ENCODE data around the gene PPP1R13B.

The PPP1R13B gene

GRCh38 chr14:103729496-103730448 lies 117.6 kb downstream of the PPP1R13B start:
- no peak for TF ChIP-seq CTCF (IDR thresholded peaks at IDR 0.05; ENCODE audit: low read depth, low read length, missing control alignments)
- no peak for DNase-seq (ENCODE audit: low read depth)
- H3K4me3 ChIP-seq (ENCODE audit: low read depth, low read length) = no peak overlapping the region

DNA sequence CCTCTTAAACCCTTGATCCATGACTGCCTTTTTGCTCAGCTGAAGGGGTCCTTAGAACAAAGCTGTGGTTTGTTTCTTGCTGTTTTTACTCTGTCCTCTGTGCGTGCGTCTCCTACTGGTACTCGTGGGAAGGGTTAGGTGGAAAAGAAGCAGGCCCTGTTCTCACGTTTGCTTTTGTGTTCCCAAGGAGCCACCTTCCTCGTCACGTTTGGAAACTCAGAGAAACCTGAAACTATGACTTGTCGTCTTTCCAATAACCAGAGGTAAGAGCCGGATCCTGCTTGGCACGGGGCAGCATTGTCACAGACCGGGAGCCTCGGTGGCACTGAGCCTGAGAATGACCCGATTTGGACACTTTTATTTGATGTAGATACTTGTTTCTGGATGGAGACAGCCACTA lies 118.7 kb downstream of the PPP1R13B start:
- no peak for DNase-seq (ENCODE audit: low read depth)

DNA sequence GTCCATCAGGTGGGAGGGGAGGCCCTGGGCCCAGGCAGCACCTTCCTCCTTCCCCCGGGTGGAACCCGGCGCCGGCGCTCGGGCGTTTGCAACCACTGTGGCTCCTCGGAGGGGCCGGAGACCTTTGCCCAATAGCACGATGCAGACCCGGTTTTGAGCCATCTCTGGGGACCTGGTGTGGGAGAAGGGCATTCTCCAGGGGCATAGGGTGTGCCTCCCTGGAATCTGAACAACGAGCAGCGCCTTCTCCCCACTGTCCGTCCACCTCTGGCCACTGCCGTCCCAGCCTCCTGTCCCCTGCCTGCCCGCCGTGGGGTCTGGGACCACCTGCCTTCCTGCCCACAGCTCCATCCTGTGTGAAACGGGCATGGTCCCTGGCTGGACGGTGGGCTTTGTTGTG lies 119.2 kb downstream of the PPP1R13B start:
- no peak for DNase-seq (ENCODE audit: low read depth)
- no peak overlapping the region for H3K4me3 ChIP-seq (ENCODE audit: low read depth, low read length)
- no peak for TF ChIP-seq CTCF (IDR thresholded peaks at IDR 0.05; ENCODE audit: low read depth, low read length, missing control alignments)

More for the DNA sequence above, 118.7 kb downstream of the PPP1R13B start:
- no peak for TF ChIP-seq CTCF (IDR thresholded peaks at IDR 0.05; ENCODE audit: low read depth, low read length, missing control alignments)
- no peak overlapping the region for H3K4me3 ChIP-seq (ENCODE audit: low read depth, low read length)

DNA sequence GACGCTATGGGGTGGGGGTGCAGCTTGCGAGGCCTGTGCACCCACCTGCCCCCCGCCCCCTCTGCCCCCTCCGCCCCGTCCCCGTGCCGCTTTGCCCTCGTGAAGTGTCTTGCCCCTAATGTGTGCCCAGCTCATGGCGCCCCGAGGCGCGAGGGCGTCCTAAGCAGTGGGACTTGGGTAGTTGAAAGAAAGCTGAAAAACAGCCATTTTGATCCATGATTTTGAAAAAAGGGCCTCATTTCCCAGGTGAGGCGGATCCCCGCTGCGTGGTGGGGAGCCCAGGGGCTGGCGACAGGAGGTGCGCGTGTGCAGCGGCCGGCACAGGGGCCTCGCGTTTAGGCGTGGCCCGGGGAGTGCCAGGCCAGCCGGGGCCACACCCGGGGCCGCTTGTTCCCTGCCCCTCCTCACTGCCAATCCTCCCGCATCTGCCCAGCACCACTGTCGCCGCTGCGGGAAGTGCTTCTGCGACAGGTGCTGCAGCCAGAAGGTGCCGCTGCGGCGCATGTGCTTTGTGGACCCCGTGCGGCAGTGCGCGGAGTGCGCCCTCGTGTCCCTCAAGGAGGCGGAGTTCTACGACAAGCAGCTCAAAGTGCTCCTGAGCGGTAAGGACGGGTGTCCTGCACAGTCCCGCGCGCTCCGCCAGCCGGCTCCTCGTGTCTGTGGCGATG lies 119.9 kb downstream of the PPP1R13B start:
- DNase-seq (ENCODE audit: low read depth) = no peak
- no peak overlapping the region for H3K4me3 ChIP-seq (ENCODE audit: low read depth, low read length)
- TF ChIP-seq CTCF (IDR thresholded peaks at IDR 0.05; ENCODE audit: low read depth, low read length, missing control alignments) = no peak

DNA sequence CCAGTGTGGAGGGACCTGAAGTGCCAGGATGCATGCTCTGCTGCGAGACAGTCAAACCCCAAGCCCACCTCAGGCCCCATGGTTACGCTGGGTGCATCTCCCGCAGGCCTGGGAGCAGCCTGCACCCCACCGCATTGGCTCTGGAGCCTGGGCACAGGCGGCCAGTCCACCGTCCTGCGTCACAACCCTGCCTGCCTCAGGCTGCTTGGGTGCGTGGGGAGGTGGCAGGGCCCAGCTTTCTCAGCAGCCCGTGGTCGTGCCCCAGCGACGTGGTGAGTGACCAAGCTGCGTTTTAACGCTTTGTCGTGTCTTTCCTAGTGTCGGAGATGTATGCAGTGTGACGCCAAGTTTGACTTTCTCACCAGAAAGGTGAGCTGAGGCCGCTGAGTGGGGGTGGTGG lies 120.9 kb downstream of the PPP1R13B start:
- no peak for DNase-seq (ENCODE audit: low read depth)
- H3K4me3 ChIP-seq (ENCODE audit: low read depth, low read length) = no peak overlapping the region
- TF ChIP-seq CTCF (IDR thresholded peaks at IDR 0.05; ENCODE audit: low read depth, low read length, missing control alignments) = no peak

GRCh38 chr14:103725739-103726395 lies 121.5 kb downstream of the PPP1R13B start:
- no peak overlapping the region for H3K4me3 ChIP-seq (ENCODE audit: low read depth, low read length)
- no peak for TF ChIP-seq CTCF (IDR thresholded peaks at IDR 0.05; ENCODE audit: low read depth, low read length, missing control alignments)
- no peak for DNase-seq (ENCODE audit: low read depth)
